Heart right ventricle (tissue), 16 donors: Measurements from ENCODE around the gene CREB5. TPM values are rescaled to one million over a fixed set of nuclear protein-coding genes. Genes with fewer than 3 reads are reported as not detected.

ENCODE experiments used
- ATAC-seq, 8 donors: fragments of 200-7000 bp; cut with Tn5 transposase; one replicate each; pipeline ENCODE4 v1.9.1; 2020; ENCODE audit warnings: mild to moderate bottlenecking in 8 of 8, moderate library complexity in 8 of 8, moderate number of reproducible peaks in 1 of 8
- DNase-seq, 2 donors: peaks; one replicate each; pipeline ENCODE4 v3.0.0-alpha.2; 2020
- H3K27ac ChIP-seq, 10 donors: fragments of 200-600 bp; sonication (generic) in 2 of 10; one replicate each; pipeline versions ENCODE4 v1.5.0 to v1.8.0; 2020 to 2022; ENCODE audit warnings: mild to moderate bottlenecking in 3 of 10
- H3K27me3 ChIP-seq, 7 donors: fragments of 200-600 bp; one replicate each; pipeline ENCODE4 v1.8.0; 2021 to 2022; ENCODE audit warnings: mild to moderate bottlenecking in 2 of 7
- H3K36me3 ChIP-seq, 9 donors: fragments of 200-600 bp; sonication (generic) in 1 of 9; one replicate each; pipeline versions ENCODE4 v1.5.0 to v1.8.0; 2020 to 2022; ENCODE audit warnings: mild to moderate bottlenecking in 2 of 9
- H3K4me1 ChIP-seq, 9 donors: fragments of 200-600 bp; sonication (generic) in 1 of 9; one replicate each; pipeline versions ENCODE4 v1.5.0 to v1.8.0; 2020 to 2022; ENCODE audit warnings: mild to moderate bottlenecking in 4 of 9
- H3K4me3 ChIP-seq, 10 donors: fragments of 200-600 bp; sonication (generic) in 2 of 10; one replicate each; pipeline versions ENCODE4 v1.5.0 to v1.8.0; 2020 to 2022; ENCODE audit warnings: mild to moderate bottlenecking in 7 of 10, moderate library complexity in 2 of 10
- H3K9me3 ChIP-seq, 11 donors: fragments of 200-600 bp in 10 of 11; sonication (generic) in 2 of 11; one replicate each; pipeline versions ENCODE4 v1.5.0 to v1.8.0; 2013 to 2022; ENCODE audit warnings: mild to moderate bottlenecking in 2 of 11, control low read depth in 1 of 11, moderate library complexity in 1 of 11
- CTCF ChIP-seq, 9 donors: fragments of 200-600 bp; sonication (generic) in 2 of 9; IDR thresholded peaks; one replicate each; pipeline versions ENCODE4 v1.5.0 to v1.8.0; 2021 to 2022; ENCODE audit warnings: antibody characterized with exemption in 9 of 9, mild to moderate bottlenecking in 5 of 9, moderate library complexity in 1 of 9
- whole genome bisulfite sequencing, 2 donors: extraction: QIAGEN DNeasy Blood & Tissue Kit; methylation state at CpG; one replicate each; pipeline ENCODE4 v1.1.7; 2013; ENCODE audit warnings: inconsistent platforms in 1 of 2; 5-methylcytosine and 5-hydroxymethylcytosine counted together
- intact Hi-C, 10 donors: fragments of 100-400 bp; cut with DNase I; formaldehyde crosslinking; loops; one replicate each; pipeline versions ENCODE4 v1.11.1 to v1.14.2; 2022
- polyA plus RNA-seq, 2 donors: library from polyadenylated mRNA; stranded (reverse); fragments of 200-250 nt; gene quantifications; one replicate each; pipeline ENCODE4 v1.2.3, GENCODE V29; 2013
- total RNA-seq, 10 donors: library from RNA; stranded (reverse); fragmentation: NEBNext Ultra II Directional in 3 of 10; extraction: Animal tissue kit (Norgen Biotek cat#: 25700) in 3 of 10; gene quantifications; one replicate each; pipeline versions ENCODE4 v1.2.1 to v1.2.4, GENCODE V29; 2021 to 2023
- donor health status: Arrhythmogenic right ventricular cardiomyopathy.
- donor health status: ischemic (EF 13 %, LVEDD 7.1; RV severe dilation, severe dysfunction).
- donor health status: healthy with polysubstance abuse.
- donor health status: DM: no; HTN: yes; CAD: no.
- donor health status: DM: no; HTN: no; CAD: no.
- donor health status: ischemic (EF 25% LVEDD 6.9; RV normal size, moderate dysfunction).
- donor health status: ischemic (EF 25% LVEDD 5.7; RV mildly dilated, moderate dysfunction).
- donor health status: healthy.
- donor health status: DM: yes; HTN: yes; CAD: no.
- donor health status: Ischemic cardiomyopathy.
- donor health status: ischemic (EF 35%, LVEDD 5.7; RV mildly dilated, moderate dysfunction).
- donor health status: nonischemic (EF 11% LVEDD 7.7; RV severe dilation, severe dysfunction).
- donor health status: DM: yes; HTN: yes; CAD: no.
- donor health status: PGD.
- donor health status: ischemic (EF 29% LVEDD 5.4; RV normal size, mild dysfunction).
- donor health status: nonischemic (EF 23%, LVEDD 6.1; RV moderate dilation, normal function).

Gene CREB5
- total and polyA plus RNA-seq, 12 donors = 4.7 to 170 (median 19.0) TPM

GRCh38 chr7:28661826-28662595, 249.7 kb downstream of the CREB5 start:
- DNase-seq (no peak), ATAC-seq (peak in 1 of 8 donors; percentile 77)
- Histone ChIP-seq H3K4me3 (no peak overlapping the region), H3K27ac (no peak overlapping the region), H3K9me3 (peaks cover 0 to 18% (median 7%) of the 10 kb centered on the region in 11 donors), H3K36me3 (no peaks in the 10 kb centered on the region), H3K4me1 (peaks cover 0 to 8% (median 0%) of the 10 kb centered on the region in 9 donors), H3K27me3 (no peaks in the 10 kb centered on the region)
- intact Hi-C loops = no loop called here
- 79 to 81% methylated on average over 12 of the region's 12 CpGs for WGBS, 2 donors
- TF ChIP-seq CTCF (IDR thresholded peaks at IDR 0.05) = no peak

GRCh38 chr7:28666154-28666553, 253.8 kb downstream of the CREB5 start:
- Histone ChIP-seq H3K36me3 (no peaks in the 10 kb centered on the region), H3K27ac (no peak overlapping the region), H3K9me3 (no peaks in the 10 kb centered on the region), H3K4me3 (no peak overlapping the region), H3K27me3 (no peaks in the 10 kb centered on the region), H3K4me1 (peaks cover 0 to 14% (median 3%) of the 10 kb centered on the region in 9 donors)
- DNase-seq (no peak), ATAC-seq (no peak)
- 92 to 100% methylated on average over 2 of the region's 2 CpGs for WGBS, 2 donors
- intact Hi-C loops = no loop called here
- no peak for TF ChIP-seq CTCF (IDR thresholded peaks at IDR 0.05)

- intact Hi-C loops = no loop called here
- TF ChIP-seq CTCF (IDR thresholded peaks at IDR 0.05) = no peak
- ATAC-seq (no peak), DNase-seq (no peak)
- Histone ChIP-seq H3K27ac (peak overlapping the region in 1 of 10 donors; percentile 81), H3K4me3 (no peak overlapping the region), H3K36me3 (no peaks in the 10 kb centered on the region), H3K27me3 (no peaks in the 10 kb centered on the region), H3K9me3 (no peaks in the 10 kb centered on the region), H3K4me1 (peaks cover 0 to 15% (median 0%) of the 10 kb centered on the region in 9 donors)
- WGBS, 2 donors = 89% methylated on average over 2 of the region's 2 CpGs
Measured at GRCh38 chr7:28668085-28668484, 255.8 kb downstream of the CREB5 start.

- peak overlapping the region in 1 of 10 donors; percentile 81 for H3K27ac ChIP-seq
- intact Hi-C loops = no loop called here
- ATAC-seq = peak in 2 of 8 donors; percentile 45 to 55
- TF ChIP-seq CTCF (IDR thresholded peaks at IDR 0.05) = no peak
- 54 to 70% methylated on average over 4 of the region's 4 CpGs for WGBS, 2 donors
- no peaks in the 10 kb centered on the region for H3K36me3 ChIP-seq
- H3K4me3 ChIP-seq = no peak overlapping the region
- H3K9me3 ChIP-seq = no peaks in the 10 kb centered on the region
- no peak for DNase-seq
- H3K4me1 ChIP-seq = peaks cover 0 to 15% (median 0%) of the 10 kb centered on the region in 9 donors
- H3K27me3 ChIP-seq = no peaks in the 10 kb centered on the region
Measured at GRCh38 chr7:28669330-28669729, 257.0 kb downstream of the CREB5 start.
